ENCODE results near the gene NID2.

Gene NID2

GRCh38 chr14:52033101-52033642 is 35.7 kb downstream of the NID2 start:
- no peak overlapping the region for H3K27ac ChIP-seq (ENCODE audit: low read depth, low read length)
- no peak overlapping the region for H2AK5ac ChIP-seq (ENCODE audit: low read length)
- no peaks in the 10 kb centered on the region for H3K79me1 ChIP-seq (ENCODE audit: low read length)
- H2BK5ac ChIP-seq (ENCODE audit: low read depth, low read length, poor library complexity): no peak overlapping the region
- no peak overlapping the region for H4K12ac ChIP-seq (ENCODE audit: low read depth, low read length)
- no peak overlapping the region for H3K9ac ChIP-seq (ENCODE audit: low read length)
- no peaks in the 10 kb centered on the region for H3K79me2 ChIP-seq (ENCODE audit: control insufficient read depth, insufficient read depth, low read length, poor library complexity)
- H3K4ac ChIP-seq (ENCODE audit: low read depth, low read length): no peak overlapping the region
- no peaks in the 10 kb centered on the region for H3K27me3 ChIP-seq (ENCODE audit: insufficient read depth, low read length)
- no peak overlapping the region for H3K4me3 ChIP-seq (ENCODE audit: low read depth, low read length)
- H3K18ac ChIP-seq (ENCODE audit: low read length): no peak overlapping the region
- WGBS (ENCODE audit: extremely low coverage, insufficient coverage, insufficient read length): no CpG with 5 or more reads among the region's 10 CpGs
- peaks cover 3 to 4% of the 10 kb centered on the region in 2 experiments for H3K4me1 ChIP-seq (ENCODE audit: control insufficient read depth in 1 of 2, insufficient read depth in 2 of 2, low read length in 2 of 2)
- H4K8ac ChIP-seq (ENCODE audit: low read depth, low read length): no peak overlapping the region
- no peak overlapping the region for H2BK120ac ChIP-seq (ENCODE audit: insufficient read depth, low read length, poor library complexity)
- no peak overlapping the region for H4K91ac ChIP-seq (ENCODE audit: low read depth, low read length)
- H3K23ac ChIP-seq (ENCODE audit: low read length): no peak overlapping the region
- no peak overlapping the region for H3K4me2 ChIP-seq (ENCODE audit: low read length)
- no peak overlapping the region for H2BK12ac ChIP-seq (ENCODE audit: low read length)
- DNase-seq: no peak
- no peak overlapping the region for H2AFZ ChIP-seq (ENCODE audit: insufficient read depth, low read length, poor library complexity)
- H3K36me3 ChIP-seq (ENCODE audit: control insufficient read depth in 1 of 2, insufficient read depth in 2 of 2, low read length in 2 of 2): peaks cover 0 to 2% of the 10 kb centered on the region in 2 experiments
- H3K9me3 ChIP-seq (ENCODE audit: insufficient read depth, low read depth, low read length): no peaks in the 10 kb centered on the region
- no peak overlapping the region for H3K14ac ChIP-seq (ENCODE audit: low read length)

GRCh38 chr14:52032204-52032801 is 36.6 kb downstream of the NID2 start:
- H3K4ac ChIP-seq (ENCODE audit: low read depth, low read length): no peak overlapping the region
- no peak overlapping the region for H3K27ac ChIP-seq (ENCODE audit: low read depth, low read length)
- no peak overlapping the region for H3K4me2 ChIP-seq (ENCODE audit: low read length)
- H3K18ac ChIP-seq (ENCODE audit: low read length): no peak overlapping the region
- H2BK12ac ChIP-seq (ENCODE audit: low read length): no peak overlapping the region
- no peaks in the 10 kb centered on the region for H3K79me1 ChIP-seq (ENCODE audit: low read length)
- no peak overlapping the region for H4K8ac ChIP-seq (ENCODE audit: low read depth, low read length)
- no peak overlapping the region for H2BK5ac ChIP-seq (ENCODE audit: low read depth, low read length, poor library complexity)
- DNase-seq: no peak
- H3K9me3 ChIP-seq (ENCODE audit: insufficient read depth, low read depth, low read length): no peaks in the 10 kb centered on the region
- WGBS (ENCODE audit: extremely low coverage, insufficient coverage, insufficient read length): no CpG with 5 or more reads among the region's 7 CpGs
- peaks cover 0 to 3% of the 10 kb centered on the region in 2 experiments for H3K36me3 ChIP-seq (ENCODE audit: control insufficient read depth in 1 of 2, insufficient read depth in 2 of 2, low read length in 2 of 2)
- H3K27me3 ChIP-seq (ENCODE audit: insufficient read depth, low read length): no peaks in the 10 kb centered on the region
- no peak overlapping the region for H3K23ac ChIP-seq (ENCODE audit: low read length)
- H3K4me3 ChIP-seq (ENCODE audit: low read depth, low read length): no peak overlapping the region
- no peak overlapping the region for H2AFZ ChIP-seq (ENCODE audit: insufficient read depth, low read length, poor library complexity)
- no peak overlapping the region for H2AK5ac ChIP-seq (ENCODE audit: low read length)
- peaks cover 3 to 4% of the 10 kb centered on the region in 2 experiments for H3K4me1 ChIP-seq (ENCODE audit: control insufficient read depth in 1 of 2, insufficient read depth in 2 of 2, low read length in 2 of 2)
- no peak overlapping the region for H3K9ac ChIP-seq (ENCODE audit: low read length)
- no peak overlapping the region for H2BK120ac ChIP-seq (ENCODE audit: insufficient read depth, low read length, poor library complexity)
- H4K12ac ChIP-seq (ENCODE audit: low read depth, low read length): no peak overlapping the region
- no peak overlapping the region for H3K14ac ChIP-seq (ENCODE audit: low read length)
- H3K79me2 ChIP-seq (ENCODE audit: control insufficient read depth, insufficient read depth, low read length, poor library complexity): no peaks in the 10 kb centered on the region
- H4K91ac ChIP-seq (ENCODE audit: low read depth, low read length): no peak overlapping the region

- H3K4me1 ChIP-seq (ENCODE audit: control insufficient read depth in 1 of 2, insufficient read depth in 2 of 2, low read length in 2 of 2): peaks cover 3 to 4% of the 10 kb centered on the region in 2 experiments
- H3K4me2 ChIP-seq (ENCODE audit: low read length): no peak overlapping the region
- H3K79me1 ChIP-seq (ENCODE audit: low read length): no peaks in the 10 kb centered on the region
- H2AK5ac ChIP-seq (ENCODE audit: low read length): no peak overlapping the region
- H3K9ac ChIP-seq (ENCODE audit: low read length): no peak overlapping the region
- no peak overlapping the region for H3K27ac ChIP-seq (ENCODE audit: low read depth, low read length)
- H3K79me2 ChIP-seq (ENCODE audit: control insufficient read depth, insufficient read depth, low read length, poor library complexity): no peaks in the 10 kb centered on the region
- no peak overlapping the region for H4K91ac ChIP-seq (ENCODE audit: low read depth, low read length)
- no peak overlapping the region for H3K4ac ChIP-seq (ENCODE audit: low read depth, low read length)
- no peak overlapping the region for H2AFZ ChIP-seq (ENCODE audit: insufficient read depth, low read length, poor library complexity)
- no peak overlapping the region for H2BK5ac ChIP-seq (ENCODE audit: low read depth, low read length, poor library complexity)
- H3K18ac ChIP-seq (ENCODE audit: low read length): no peak overlapping the region
- H4K12ac ChIP-seq (ENCODE audit: low read depth, low read length): no peak overlapping the region
- H2BK120ac ChIP-seq (ENCODE audit: insufficient read depth, low read length, poor library complexity): no peak overlapping the region
- H3K4me3 ChIP-seq (ENCODE audit: low read depth, low read length): no peak overlapping the region
- WGBS (ENCODE audit: extremely low coverage, insufficient coverage, insufficient read length): no CpG with 5 or more reads among the region's 3 CpGs
- H3K9me3 ChIP-seq (ENCODE audit: insufficient read depth, low read depth, low read length): no peaks in the 10 kb centered on the region
- H3K36me3 ChIP-seq (ENCODE audit: control insufficient read depth in 1 of 2, insufficient read depth in 2 of 2, low read length in 2 of 2): peaks cover 0 to 3% of the 10 kb centered on the region in 2 experiments
- DNase-seq: no peak
- H3K27me3 ChIP-seq (ENCODE audit: insufficient read depth, low read length): no peaks in the 10 kb centered on the region
- H3K23ac ChIP-seq (ENCODE audit: low read length): no peak overlapping the region
- no peak overlapping the region for H2BK12ac ChIP-seq (ENCODE audit: low read length)
- no peak overlapping the region for H3K14ac ChIP-seq (ENCODE audit: low read length)
- no peak overlapping the region for H4K8ac ChIP-seq (ENCODE audit: low read depth, low read length)
Measured at GRCh38 chr14:52031781-52032180, 37.1 kb downstream of the NID2 start.

GRCh38 chr14:52029881-52030280 is 39.0 kb downstream of the NID2 start:
- H3K4ac ChIP-seq (ENCODE audit: low read depth, low read length): no peak overlapping the region
- no peak overlapping the region for H3K18ac ChIP-seq (ENCODE audit: low read length)
- no peaks in the 10 kb centered on the region for H3K79me1 ChIP-seq (ENCODE audit: low read length)
- peaks cover 3 to 4% of the 10 kb centered on the region in 2 experiments for H3K4me1 ChIP-seq (ENCODE audit: control insufficient read depth in 1 of 2, insufficient read depth in 2 of 2, low read length in 2 of 2)
- H3K27ac ChIP-seq (ENCODE audit: low read depth, low read length): no peak overlapping the region
- H3K27me3 ChIP-seq (ENCODE audit: insufficient read depth, low read length): no peaks in the 10 kb centered on the region
- H4K12ac ChIP-seq (ENCODE audit: low read depth, low read length): no peak overlapping the region
- peaks cover 0 to 3% of the 10 kb centered on the region in 2 experiments for H3K36me3 ChIP-seq (ENCODE audit: control insufficient read depth in 1 of 2, insufficient read depth in 2 of 2, low read length in 2 of 2)
- H3K4me3 ChIP-seq (ENCODE audit: low read depth, low read length): no peak overlapping the region
- no peak overlapping the region for H3K9ac ChIP-seq (ENCODE audit: low read length)
- H4K8ac ChIP-seq (ENCODE audit: low read depth, low read length): no peak overlapping the region
- no peak overlapping the region for H4K91ac ChIP-seq (ENCODE audit: low read depth, low read length)
- no peak overlapping the region for H3K23ac ChIP-seq (ENCODE audit: low read length)
- no peak overlapping the region for H2BK5ac ChIP-seq (ENCODE audit: low read depth, low read length, poor library complexity)
- no peak overlapping the region for H2BK12ac ChIP-seq (ENCODE audit: low read length)
- H2AK5ac ChIP-seq (ENCODE audit: low read length): no peak overlapping the region
- no CpG with 5 or more reads among the region's 1 CpG for WGBS (ENCODE audit: extremely low coverage, insufficient coverage, insufficient read length)
- DNase-seq: no peak
- no peaks in the 10 kb centered on the region for H3K79me2 ChIP-seq (ENCODE audit: control insufficient read depth, insufficient read depth, low read length, poor library complexity)
- no peak overlapping the region for H3K4me2 ChIP-seq (ENCODE audit: low read length)
- no peak overlapping the region for H2BK120ac ChIP-seq (ENCODE audit: insufficient read depth, low read length, poor library complexity)
- no peak overlapping the region for H3K14ac ChIP-seq (ENCODE audit: low read length)
- H2AFZ ChIP-seq (ENCODE audit: insufficient read depth, low read length, poor library complexity): no peak overlapping the region
- H3K9me3 ChIP-seq (ENCODE audit: insufficient read depth, low read depth, low read length): no peaks in the 10 kb centered on the region
